Measurements from ENCODE around the gene ZNF486.
"Not testable (repeated sequence)": the region's sequence is repeated elsewhere in the genome, so short reads cannot be mapped to it uniquely, and the experiment has no call there.

The ZNF486 gene

GRCh38 chr19:20233105-20233504 is 66.1 kb downstream of the ZNF486 start:
- DNase-seq (ENCODE audit: low read depth, low spot score): no peak

- no peak for DNase-seq (ENCODE audit: low read depth, low spot score)
Observed at GRCh38 chr19:20235156-20235555, 68.1 kb downstream of the ZNF486 start.

- peak; percentile 73 for DNase-seq (ENCODE audit: low read depth, low spot score)
Observed at GRCh38 chr19:20237773-20238623, 71.0 kb downstream of the ZNF486 start.

- DNase-seq (ENCODE audit: low read depth, low spot score): no peak
Observed at GRCh38 chr19:20243629-20244028, 76.6 kb downstream of the ZNF486 start.

- no peak for DNase-seq (ENCODE audit: low read depth, low spot score)
Observed at GRCh38 chr19:20244356-20244755, 77.3 kb downstream of the ZNF486 start.

- no peak for DNase-seq (ENCODE audit: low read depth, low spot score)
Observed at GRCh38 chr19:20245309-20245708, 78.3 kb downstream of the ZNF486 start.

GRCh38 chr19:20247016-20247683 is 80.1 kb downstream of the ZNF486 start:
- DNase-seq (ENCODE audit: low read depth, low spot score): no peak

- DNase-seq (ENCODE audit: low read depth, low spot score): not testable (repeated sequence)
Observed at GRCh38 chr19:20248258-20248657, 81.2 kb downstream of the ZNF486 start.
